Liver (tissue), 3 donors: ENCODE data around the gene RIC3.

Experiments
- ATF3 ChIP-seq: IDR thresholded peaks from 2 replicates; pipeline ENCODE4 v1.6.1; 2016; ENCODE audit warnings: antibody characterized with exemption
- CTCF ChIP-seq: fragments of 150-350 bp; IDR thresholded peaks from 2 replicates; pipeline ENCODE4 v1.5.1; 2017; ENCODE audit warnings: improper control_type of control experiment, low read depth, low read length; ENCODE audit not compliant: missing input control
- EGR1 ChIP-seq, 2 donors: IDR thresholded peaks; 2 replicates each; pipeline ENCODE4 v1.6.1; 2016 to 2018; ENCODE audit warnings: antibody characterized with exemption in 2 of 2, low read depth in 2 of 2
- FOXA1 ChIP-seq: IDR thresholded peaks from 2 replicates; pipeline ENCODE4 v1.6.1; 2016; ENCODE audit warnings: antibody characterized with exemption
- REST ChIP-seq: IDR thresholded peaks from 2 replicates; pipeline ENCODE4 v1.6.1; 2016; ENCODE audit warnings: antibody characterized with exemption, mild to moderate bottlenecking
- TAF1 ChIP-seq: conservative IDR thresholded peaks from 2 replicates; pipeline ENCODE4 v1.6.1; 2016; ENCODE audit warnings: antibody characterized with exemption, mild to moderate bottlenecking
- YY1 ChIP-seq: IDR thresholded peaks from 2 replicates; pipeline ENCODE4 v1.6.1; 2016; ENCODE audit warnings: antibody characterized with exemption, mild to moderate bottlenecking
- donor health status: healthy.
- donor health status: healthy.

GRCh38 chr11:8186429-8186828 lies 17.6 kb upstream of the RIC3 start:
- TF ChIP-seq EGR1 (IDR thresholded peaks at IDR 0.05; ENCODE audit: low read depth in 2 of 2) (no peak), CTCF (no peak), YY1 (no peak), ATF3 (no peak), TAF1 (no peak), REST (no peak), FOXA1 (no peak)
